GM04504 (cell line): ENCODE measurements around the gene EXOC3L1.

Experiments used
- DNase-seq: peaks from one replicate; pipeline ENCODE4 v3.0.0-alpha.2; 2012; ENCODE audit warnings: low read depth

The EXOC3L1 gene

DNA sequence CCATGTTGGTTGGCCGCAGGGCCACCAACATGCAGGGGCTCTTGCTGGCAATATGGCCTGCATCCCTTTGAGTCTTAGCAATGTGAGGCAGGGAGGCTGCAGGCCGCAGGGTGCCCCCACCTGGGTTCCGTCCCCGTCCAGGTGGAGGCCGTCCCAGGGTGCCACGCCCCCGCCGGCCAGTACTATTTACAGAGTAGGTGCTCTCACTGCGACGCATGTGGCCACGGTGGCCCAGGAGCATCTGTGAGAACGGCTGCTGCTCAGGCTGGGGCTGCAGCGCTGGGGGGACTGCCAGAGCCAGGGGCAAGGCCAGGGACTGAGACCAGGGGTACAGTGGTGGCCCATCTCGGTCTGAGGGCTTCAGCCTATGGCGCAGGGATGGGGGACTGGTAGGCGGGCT is 9.8 kb downstream of the EXOC3L1 start:
- DNase-seq = no peak

DNA sequence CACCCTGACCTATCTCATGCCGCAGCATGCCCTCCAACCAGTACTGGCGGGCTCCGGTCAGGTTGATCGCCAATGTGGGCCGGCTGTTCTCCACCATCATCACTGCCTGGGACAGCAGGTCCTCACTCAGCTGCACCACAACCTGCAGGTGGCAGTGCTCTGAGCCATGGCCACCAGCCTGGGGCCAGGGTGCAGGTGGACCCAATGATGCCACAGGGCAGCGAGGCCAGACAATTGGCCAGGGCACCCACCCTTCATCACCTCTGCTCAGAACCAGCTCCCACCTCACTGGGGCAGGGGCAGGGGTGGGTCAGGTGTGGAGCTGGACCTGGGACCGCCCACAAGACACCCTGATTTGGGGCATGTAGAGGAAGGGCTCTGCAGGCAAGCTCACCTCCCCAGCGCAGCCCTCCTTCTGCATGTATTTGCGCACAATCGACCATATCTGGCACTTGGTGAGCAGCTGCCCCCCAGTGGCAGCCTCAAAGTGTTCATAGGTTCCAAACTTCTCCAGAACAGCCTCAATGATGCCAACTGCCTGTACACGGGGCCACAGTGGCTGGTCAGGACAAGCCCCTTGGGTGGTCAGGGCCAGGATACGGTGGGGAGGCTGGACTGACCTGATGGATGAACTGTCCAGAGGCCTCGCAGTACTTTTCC is 10.4 kb downstream of the EXOC3L1 start:
- no peak for DNase-seq

- no peak for DNase-seq
Measured at GRCh38 chr16:67177743-67178699, 11.9 kb downstream of the EXOC3L1 start.

- no peak for DNase-seq
Measured at GRCh38 chr16:67176662-67177061, 13.3 kb downstream of the EXOC3L1 start.

- no peak for DNase-seq
Measured at GRCh38 chr16:67174706-67175231, 15.2 kb downstream of the EXOC3L1 start.

- DNase-seq = peak; percentile 50
Measured at GRCh38 chr16:67173808-67174705, 15.9 kb downstream of the EXOC3L1 start.

GRCh38 chr16:67173323-67173722 is 16.6 kb downstream of the EXOC3L1 start:
- no peak for DNase-seq

DNA sequence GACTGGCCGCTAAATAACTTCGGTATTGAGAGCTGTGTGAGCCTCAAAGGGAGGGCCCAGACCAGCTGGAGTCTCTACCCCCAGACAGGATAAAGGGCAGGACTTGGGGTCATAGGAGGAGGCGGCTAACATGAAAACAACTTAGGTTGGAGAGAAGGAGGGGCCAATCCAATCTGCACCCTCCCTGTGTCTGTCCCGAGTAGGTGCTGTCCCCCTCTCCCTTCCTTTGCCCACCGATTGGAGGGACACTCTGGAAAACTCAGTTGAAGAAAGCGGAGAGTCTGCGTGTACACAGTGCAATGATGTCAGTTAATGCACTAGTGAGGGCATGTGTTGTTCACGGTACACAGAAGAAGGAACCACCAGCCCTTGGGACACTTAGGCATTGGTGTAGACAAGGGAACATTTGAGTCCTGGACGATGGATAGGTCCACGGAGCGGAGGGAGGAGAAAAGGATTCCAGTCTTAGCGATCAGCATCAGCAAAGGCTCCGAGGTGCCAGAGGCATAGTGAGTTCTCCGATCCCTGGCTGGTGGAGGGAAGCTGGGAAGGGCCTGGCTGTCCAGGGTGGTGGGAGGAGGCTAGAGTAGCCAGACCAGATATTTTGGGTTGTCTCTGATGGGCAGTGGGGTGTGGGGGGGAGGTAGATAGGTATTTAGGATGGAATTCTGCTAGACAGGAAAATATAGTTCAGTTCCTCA is 18.8 kb downstream of the EXOC3L1 start:
- DNase-seq = no peak

GRCh38 chr16:67170168-67170948 is 19.6 kb downstream of the EXOC3L1 start, which contains the start of gene NOL3:
Gene NOL3 (plus strand): TSS chr16:67170538.
- peak; percentile 41 for DNase-seq

- DNase-seq = no peak
Measured at GRCh38 chr16:67169642-67170167, 20.2 kb downstream of the EXOC3L1 start.

GRCh38 chr16:67169011-67169451 is 20.9 kb downstream of the EXOC3L1 start:
- no peak for DNase-seq

DNA sequence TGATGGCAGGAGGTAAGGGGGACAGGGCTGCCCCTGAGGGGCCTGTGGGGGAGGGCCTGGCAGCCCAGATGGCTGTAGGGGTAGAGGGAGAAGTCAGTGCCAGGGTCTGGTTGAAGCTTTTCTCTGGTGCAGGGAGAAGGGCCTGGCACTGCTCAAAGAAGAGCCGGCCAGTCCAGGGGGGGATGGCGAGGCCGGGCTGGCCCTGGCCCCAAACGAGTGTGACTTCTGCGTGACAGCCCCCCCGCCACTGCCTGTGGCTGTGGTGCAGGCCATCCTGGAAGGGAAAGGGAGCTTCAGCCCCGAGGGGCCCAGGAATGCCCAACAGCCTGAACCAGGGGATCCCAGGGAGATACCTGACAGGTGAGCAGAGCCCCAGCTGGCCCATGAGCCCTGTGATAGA is 22.3 kb downstream of the EXOC3L1 start:
- no peak for DNase-seq

DNA sequence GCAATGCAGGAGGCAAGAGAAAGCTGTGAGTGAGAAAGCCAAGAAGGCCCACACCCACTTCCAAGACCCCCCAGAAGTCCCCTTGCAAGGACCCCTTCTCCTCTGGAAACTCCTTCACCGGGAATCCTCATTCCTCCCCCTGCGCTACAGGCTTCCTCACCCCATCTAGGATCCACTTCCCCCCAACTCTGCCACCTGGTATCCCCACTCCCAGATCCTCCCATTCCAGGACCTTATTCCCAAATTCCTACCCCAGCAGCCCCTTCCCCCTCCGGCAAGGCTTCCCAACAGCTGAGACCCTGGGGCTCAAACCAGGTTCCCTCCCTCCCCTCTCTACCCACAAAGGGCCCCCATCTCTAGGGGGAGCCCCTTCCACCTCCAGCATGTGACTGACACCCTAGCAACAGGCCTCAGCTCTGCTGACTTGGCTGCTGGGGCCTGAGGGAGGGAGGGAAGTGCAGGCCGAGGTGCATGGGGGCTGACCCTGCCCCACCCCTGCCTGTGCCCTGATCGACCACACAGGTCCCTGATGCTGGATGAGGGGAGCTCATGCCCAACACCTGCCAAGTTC is 23.3 kb downstream of the EXOC3L1 start:
- no peak for DNase-seq

DNA sequence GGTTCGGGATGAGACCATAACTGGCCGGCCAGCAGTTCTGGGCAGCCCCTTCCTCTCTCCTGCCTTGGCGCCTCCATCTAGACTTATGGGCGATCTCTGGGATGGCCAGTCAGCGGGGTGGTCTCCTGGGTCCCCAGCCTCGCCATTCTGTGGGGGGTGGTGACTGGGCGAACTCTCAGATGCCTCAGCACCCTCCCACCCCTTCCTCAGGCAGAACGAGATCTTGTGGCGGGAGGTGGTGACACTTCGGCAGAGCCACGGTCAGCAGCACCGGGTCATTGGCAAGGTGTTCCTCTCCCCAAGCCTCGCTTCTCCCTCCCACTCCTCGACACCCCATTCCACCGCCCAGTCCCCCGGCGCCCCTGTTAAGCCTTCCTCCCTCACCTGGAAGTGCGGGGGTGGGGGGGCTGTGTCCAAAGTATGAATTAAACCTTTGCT is 23.8 kb downstream of the EXOC3L1 start:
- DNase-seq = no peak

GRCh38 chr16:67165121-67166078 is 24.5 kb downstream of the EXOC3L1 start:
- DNase-seq = no peak

GRCh38 chr16:67164599-67165061 is 25.3 kb downstream of the EXOC3L1 start, which contains the start of gene HSF4:
Gene HSF4 (plus strand): TSS chr16:67164745. CDS start chr16:67164812, 67 bp downstream.
- DNase-seq = no peak

GRCh38 chr16:67163999-67164558 is 25.9 kb downstream of the EXOC3L1 start:
- no peak for DNase-seq
